Right lobe of liver (tissue), 4 donors: ENCODE results near the gene MAST4.

Experiments
- POLR2A ChIP-seq: fragments of 450-650 bp; IDR thresholded peaks from one replicate; pipeline ENCODE4 v1.6.1; 2017; ENCODE audit warnings: antibody characterized with exemption, mild to moderate bottlenecking
- TF ChIP-seq, protein P1 (sequence below), 4 donors: fragments of 200-600 bp in 3 of 4; fragments of 450-650 bp in 1 of 4; IDR thresholded peaks; one replicate each; pipeline versions ENCODE4 v1.5.1 to v1.8.0; 2016 to 2022; ENCODE audit warnings: antibody characterized with exemption in 4 of 4, mild to moderate bottlenecking in 2 of 4
- donor health status: DM: no; HTN: no; CAD: no.
- donor health status: DM: no; HTN: no; CAD: no.
- donor health status: DM: no; HTN: yes; CAD: no.

DNA sequence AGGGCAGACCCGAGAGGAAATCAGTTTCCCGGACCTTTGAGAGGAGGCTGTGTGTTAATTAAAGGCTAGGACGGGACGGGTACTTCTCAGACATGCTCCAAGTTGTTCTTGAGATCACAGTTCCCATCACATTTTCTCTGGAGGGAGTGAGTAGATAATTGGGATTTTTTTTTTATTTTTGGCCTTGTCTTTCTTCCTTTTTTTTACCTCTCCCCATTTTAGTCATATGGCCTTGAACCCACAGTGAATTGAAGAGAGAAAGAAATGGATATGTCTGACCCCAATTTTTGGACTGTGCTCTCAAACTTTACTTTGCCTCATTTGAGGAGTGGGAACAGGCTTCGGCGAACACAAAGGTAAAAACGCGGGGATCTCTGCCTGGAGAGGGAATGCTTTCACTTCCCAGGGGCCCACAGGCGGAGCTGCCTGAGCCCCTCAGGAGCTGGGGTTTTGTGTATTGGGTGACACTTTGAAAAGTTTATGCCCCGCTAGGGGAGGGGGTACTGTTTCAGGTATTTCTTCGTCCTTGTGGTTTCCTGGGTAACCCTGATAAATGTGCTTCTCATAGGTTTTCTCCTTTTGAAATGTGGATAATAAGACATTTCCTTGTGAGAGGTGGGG, 408.6 kb downstream of the MAST4 start:
- TF ChIP-seq POLR2A = no peak
- TF ChIP-seq, protein P1, sequence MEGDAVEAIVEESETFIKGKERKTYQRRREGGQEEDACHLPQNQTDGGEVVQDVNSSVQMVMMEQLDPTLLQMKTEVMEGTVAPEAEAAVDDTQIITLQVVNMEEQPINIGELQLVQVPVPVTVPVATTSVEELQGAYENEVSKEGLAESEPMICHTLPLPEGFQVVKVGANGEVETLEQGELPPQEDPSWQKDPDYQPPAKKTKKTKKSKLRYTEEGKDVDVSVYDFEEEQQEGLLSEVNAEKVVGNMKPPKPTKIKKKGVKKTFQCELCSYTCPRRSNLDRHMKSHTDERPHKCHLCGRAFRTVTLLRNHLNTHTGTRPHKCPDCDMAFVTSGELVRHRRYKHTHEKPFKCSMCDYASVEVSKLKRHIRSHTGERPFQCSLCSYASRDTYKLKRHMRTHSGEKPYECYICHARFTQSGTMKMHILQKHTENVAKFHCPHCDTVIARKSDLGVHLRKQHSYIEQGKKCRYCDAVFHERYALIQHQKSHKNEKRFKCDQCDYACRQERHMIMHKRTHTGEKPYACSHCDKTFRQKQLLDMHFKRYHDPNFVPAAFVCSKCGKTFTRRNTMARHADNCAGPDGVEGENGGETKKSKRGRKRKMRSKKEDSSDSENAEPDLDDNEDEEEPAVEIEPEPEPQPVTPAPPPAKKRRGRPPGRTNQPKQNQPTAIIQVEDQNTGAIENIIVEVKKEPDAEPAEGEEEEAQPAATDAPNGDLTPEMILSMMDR (IDR thresholded peaks at IDR 0.05) = no peak
